ENCODE measurements around the gene SLX4IP.

DNA sequence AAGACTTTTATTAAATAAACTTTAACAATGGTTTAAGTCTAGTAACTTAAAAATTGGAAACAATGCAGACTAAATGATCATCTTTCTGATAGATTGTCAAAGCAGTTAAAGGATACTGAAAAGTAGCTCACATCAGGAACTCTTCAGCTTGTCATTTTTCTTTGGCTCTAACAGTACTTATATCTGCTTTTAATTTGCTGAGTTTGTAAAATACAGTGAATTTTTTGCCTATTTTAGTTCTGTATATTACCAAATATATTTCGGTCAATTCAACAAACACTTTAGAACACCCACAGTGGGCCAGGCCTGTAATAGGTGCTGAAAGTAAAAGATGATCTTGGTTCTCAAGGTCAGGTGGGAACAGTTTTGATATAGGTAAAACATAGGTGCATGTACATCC, 23.4 kb upstream of the SLX4IP start:
- TF ChIP-seq, protein P1, sequence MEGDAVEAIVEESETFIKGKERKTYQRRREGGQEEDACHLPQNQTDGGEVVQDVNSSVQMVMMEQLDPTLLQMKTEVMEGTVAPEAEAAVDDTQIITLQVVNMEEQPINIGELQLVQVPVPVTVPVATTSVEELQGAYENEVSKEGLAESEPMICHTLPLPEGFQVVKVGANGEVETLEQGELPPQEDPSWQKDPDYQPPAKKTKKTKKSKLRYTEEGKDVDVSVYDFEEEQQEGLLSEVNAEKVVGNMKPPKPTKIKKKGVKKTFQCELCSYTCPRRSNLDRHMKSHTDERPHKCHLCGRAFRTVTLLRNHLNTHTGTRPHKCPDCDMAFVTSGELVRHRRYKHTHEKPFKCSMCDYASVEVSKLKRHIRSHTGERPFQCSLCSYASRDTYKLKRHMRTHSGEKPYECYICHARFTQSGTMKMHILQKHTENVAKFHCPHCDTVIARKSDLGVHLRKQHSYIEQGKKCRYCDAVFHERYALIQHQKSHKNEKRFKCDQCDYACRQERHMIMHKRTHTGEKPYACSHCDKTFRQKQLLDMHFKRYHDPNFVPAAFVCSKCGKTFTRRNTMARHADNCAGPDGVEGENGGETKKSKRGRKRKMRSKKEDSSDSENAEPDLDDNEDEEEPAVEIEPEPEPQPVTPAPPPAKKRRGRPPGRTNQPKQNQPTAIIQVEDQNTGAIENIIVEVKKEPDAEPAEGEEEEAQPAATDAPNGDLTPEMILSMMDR (IDR thresholded peaks at IDR 0.05; ENCODE audit: low read depth, low read length): no peak
- TF ChIP-seq EZH2phosphoT487 (IDR thresholded peaks at IDR 0.05; ENCODE audit: low read depth): no peak
